Panc1 (cell line): ENCODE data around the gene TRMT10A.

Source experiments
- POLR2AphosphoS5 ChIP-seq: IDR thresholded peaks from 2 replicates; pipeline ENCODE4 v1.6.1; 2012; ENCODE audit warnings: mild to moderate bottlenecking, low read depth, low read length, moderate library complexity
- SIN3A ChIP-seq: IDR thresholded peaks from 2 replicates; pipeline ENCODE4 v1.6.1; 2012; ENCODE audit warnings: low read depth, mild to moderate bottlenecking, low read length, moderate library complexity, borderline replicate concordance; ENCODE audit not compliant: insufficient read depth
- TCF7L2 ChIP-seq: IDR thresholded peaks from 2 replicates; pipeline ENCODE4 v1.6.1; 2011; ENCODE audit warnings: mild to moderate bottlenecking, low read depth, low read length, inconsistent platforms
- TF ChIP-seq, protein P1 (sequence below): fragments of 450-650 bp; IDR thresholded peaks from 2 replicates; pipeline ENCODE4 v1.5.1; 2017; ENCODE audit warnings: mild to moderate bottlenecking
- TF ChIP-seq, protein P2 (sequence below), 2 experiments: IDR thresholded peaks; 2 replicates each; pipeline ENCODE4 v1.6.1; 2011 to 2012; ENCODE audit warnings: low read depth in 2 of 2, control low read depth in 1 of 2, low read length in 1 of 2, mild to moderate bottlenecking in 1 of 2, moderate library complexity in 1 of 2; ENCODE audit not compliant: insufficient read depth in 1 of 2

DNA sequence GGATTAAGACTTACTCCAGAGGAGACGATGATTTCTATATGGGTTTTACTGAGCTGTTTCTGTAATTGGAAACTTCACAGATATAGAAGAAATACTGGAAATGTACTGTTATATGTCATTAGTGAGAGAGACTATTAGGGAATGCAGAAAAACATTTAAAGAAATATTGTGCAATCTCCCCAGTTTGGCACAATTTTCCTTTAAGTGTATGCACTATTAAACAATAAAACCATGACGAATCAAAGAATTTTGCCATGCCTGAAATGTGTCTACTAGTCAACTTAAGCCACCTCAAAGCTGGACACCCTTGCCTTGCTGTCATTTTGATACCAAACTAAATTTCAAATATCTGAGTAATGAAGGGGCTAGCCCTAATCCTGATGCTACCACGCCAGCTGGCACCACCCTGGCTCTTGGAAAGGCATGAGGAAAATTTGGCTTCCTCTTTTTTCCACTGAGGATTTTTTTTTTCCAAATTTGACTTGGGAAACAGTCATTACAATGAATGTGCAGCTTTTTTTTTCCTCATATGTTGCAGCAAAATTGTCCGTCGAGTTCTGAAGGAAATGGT is 46.9 kb upstream of the TRMT10A start:
- TF ChIP-seq, protein P1, sequence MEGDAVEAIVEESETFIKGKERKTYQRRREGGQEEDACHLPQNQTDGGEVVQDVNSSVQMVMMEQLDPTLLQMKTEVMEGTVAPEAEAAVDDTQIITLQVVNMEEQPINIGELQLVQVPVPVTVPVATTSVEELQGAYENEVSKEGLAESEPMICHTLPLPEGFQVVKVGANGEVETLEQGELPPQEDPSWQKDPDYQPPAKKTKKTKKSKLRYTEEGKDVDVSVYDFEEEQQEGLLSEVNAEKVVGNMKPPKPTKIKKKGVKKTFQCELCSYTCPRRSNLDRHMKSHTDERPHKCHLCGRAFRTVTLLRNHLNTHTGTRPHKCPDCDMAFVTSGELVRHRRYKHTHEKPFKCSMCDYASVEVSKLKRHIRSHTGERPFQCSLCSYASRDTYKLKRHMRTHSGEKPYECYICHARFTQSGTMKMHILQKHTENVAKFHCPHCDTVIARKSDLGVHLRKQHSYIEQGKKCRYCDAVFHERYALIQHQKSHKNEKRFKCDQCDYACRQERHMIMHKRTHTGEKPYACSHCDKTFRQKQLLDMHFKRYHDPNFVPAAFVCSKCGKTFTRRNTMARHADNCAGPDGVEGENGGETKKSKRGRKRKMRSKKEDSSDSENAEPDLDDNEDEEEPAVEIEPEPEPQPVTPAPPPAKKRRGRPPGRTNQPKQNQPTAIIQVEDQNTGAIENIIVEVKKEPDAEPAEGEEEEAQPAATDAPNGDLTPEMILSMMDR: no peak
- TF ChIP-seq, protein P2, sequence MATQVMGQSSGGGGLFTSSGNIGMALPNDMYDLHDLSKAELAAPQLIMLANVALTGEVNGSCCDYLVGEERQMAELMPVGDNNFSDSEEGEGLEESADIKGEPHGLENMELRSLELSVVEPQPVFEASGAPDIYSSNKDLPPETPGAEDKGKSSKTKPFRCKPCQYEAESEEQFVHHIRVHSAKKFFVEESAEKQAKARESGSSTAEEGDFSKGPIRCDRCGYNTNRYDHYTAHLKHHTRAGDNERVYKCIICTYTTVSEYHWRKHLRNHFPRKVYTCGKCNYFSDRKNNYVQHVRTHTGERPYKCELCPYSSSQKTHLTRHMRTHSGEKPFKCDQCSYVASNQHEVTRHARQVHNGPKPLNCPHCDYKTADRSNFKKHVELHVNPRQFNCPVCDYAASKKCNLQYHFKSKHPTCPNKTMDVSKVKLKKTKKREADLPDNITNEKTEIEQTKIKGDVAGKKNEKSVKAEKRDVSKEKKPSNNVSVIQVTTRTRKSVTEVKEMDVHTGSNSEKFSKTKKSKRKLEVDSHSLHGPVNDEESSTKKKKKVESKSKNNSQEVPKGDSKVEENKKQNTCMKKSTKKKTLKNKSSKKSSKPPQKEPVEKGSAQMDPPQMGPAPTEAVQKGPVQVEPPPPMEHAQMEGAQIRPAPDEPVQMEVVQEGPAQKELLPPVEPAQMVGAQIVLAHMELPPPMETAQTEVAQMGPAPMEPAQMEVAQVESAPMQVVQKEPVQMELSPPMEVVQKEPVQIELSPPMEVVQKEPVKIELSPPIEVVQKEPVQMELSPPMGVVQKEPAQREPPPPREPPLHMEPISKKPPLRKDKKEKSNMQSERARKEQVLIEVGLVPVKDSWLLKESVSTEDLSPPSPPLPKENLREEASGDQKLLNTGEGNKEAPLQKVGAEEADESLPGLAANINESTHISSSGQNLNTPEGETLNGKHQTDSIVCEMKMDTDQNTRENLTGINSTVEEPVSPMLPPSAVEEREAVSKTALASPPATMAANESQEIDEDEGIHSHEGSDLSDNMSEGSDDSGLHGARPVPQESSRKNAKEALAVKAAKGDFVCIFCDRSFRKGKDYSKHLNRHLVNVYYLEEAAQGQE (IDR thresholded peaks at IDR 0.05; ENCODE audit: insufficient read depth in 1 of 2, low read depth in 2 of 2, low read length in 1 of 2): no peak
- TF ChIP-seq TCF7L2 (no peak), POLR2AphosphoS5 (no peak), SIN3A (no peak)
